ENCODE results near the gene FZD1. TPM values are rescaled to one million over a fixed set of nuclear protein-coding genes. Genes with fewer than 3 reads are reported as not detected.

Gene FZD1
- total RNA-seq, 1 experiment from 2014 or later = 2.8 TPM

DNA sequence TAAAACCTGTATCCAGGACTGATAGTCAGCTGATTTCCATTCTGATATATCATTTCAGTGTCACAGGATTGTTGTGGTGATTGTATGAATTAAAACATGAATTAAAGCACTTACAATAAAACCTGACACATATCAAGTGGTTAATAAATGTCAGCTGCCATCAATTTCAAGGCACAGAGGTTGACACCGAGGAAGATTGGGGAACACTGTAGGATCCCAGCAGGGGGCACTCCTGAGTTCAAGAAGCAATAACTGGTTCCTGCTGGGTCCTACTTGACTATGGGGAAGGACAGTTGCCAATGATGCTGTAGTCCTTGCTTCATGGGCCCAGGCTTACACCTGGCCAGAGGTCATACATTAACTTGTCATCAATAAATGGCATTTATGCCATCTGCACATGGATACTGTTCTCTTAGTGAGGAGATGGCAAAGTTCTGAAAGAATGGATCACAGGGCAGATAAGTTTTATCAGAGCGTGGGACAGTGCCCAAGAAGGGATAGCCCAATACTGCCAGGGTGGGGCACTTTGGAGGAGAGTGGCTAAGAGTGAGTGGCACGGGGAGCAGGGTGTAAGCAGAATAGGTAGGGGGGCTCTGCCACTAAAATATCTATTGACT lies 24.1 kb downstream of the FZD1 start:
- no TSS peak for BruUV-seq (replicated peaks)
- Histone ChIP-seq H3F3A (ENCODE audit: insufficient read depth, low read depth) (no peaks in the 10 kb centered on the region), H3K9me3 (ENCODE audit: insufficient read depth, low read depth) (no peaks in the 10 kb centered on the region), H3K4me2 (no peak overlapping the region), H3K4me3 (no peak overlapping the region), H3K9me2 (ENCODE audit: insufficient read depth) (no peaks in the 10 kb centered on the region), H3K79me2 (ENCODE audit: low read depth) (no peaks in the 10 kb centered on the region), H3K36me3 (ENCODE audit: low read depth) (no peaks in the 10 kb centered on the region), H4K20me1 (ENCODE audit: insufficient read depth) (no peaks in the 10 kb centered on the region), H3K27ac (no peak overlapping the region), H2AFZ (no peak overlapping the region), H3K4me1 (replicated peaks; ENCODE audit: insufficient read depth) (no peaks in the 10 kb centered on the region), H3K27me3 (ENCODE audit: insufficient read depth, low read depth) (no peaks in the 10 kb centered on the region)
- DNase-seq = no peak
- CTCF ChIA-PET = interaction anchor here (0.6 kb wide), 1 partner anchor 198 kb away, joined by 3 read pairs; no protein-coding TSS in a partner anchor
- POLR2A ChIA-PET (ENCODE audit: unreplicated experiment) = no interaction called here
- TF ChIP-seq EZH2 (IDR thresholded peaks at IDR 0.05; ENCODE audit: low read depth) = no peak
- TF ChIP-seq, protein P1, sequence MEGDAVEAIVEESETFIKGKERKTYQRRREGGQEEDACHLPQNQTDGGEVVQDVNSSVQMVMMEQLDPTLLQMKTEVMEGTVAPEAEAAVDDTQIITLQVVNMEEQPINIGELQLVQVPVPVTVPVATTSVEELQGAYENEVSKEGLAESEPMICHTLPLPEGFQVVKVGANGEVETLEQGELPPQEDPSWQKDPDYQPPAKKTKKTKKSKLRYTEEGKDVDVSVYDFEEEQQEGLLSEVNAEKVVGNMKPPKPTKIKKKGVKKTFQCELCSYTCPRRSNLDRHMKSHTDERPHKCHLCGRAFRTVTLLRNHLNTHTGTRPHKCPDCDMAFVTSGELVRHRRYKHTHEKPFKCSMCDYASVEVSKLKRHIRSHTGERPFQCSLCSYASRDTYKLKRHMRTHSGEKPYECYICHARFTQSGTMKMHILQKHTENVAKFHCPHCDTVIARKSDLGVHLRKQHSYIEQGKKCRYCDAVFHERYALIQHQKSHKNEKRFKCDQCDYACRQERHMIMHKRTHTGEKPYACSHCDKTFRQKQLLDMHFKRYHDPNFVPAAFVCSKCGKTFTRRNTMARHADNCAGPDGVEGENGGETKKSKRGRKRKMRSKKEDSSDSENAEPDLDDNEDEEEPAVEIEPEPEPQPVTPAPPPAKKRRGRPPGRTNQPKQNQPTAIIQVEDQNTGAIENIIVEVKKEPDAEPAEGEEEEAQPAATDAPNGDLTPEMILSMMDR (conservative IDR thresholded peaks at IDR 0.05) = peak; percentile 39; the same call in 1 of the 2 replicates
- intact Hi-C loops (cut with micrococcal nuclease; ENCODE audit: unreplicated experiment) = no loop called here

DNA sequence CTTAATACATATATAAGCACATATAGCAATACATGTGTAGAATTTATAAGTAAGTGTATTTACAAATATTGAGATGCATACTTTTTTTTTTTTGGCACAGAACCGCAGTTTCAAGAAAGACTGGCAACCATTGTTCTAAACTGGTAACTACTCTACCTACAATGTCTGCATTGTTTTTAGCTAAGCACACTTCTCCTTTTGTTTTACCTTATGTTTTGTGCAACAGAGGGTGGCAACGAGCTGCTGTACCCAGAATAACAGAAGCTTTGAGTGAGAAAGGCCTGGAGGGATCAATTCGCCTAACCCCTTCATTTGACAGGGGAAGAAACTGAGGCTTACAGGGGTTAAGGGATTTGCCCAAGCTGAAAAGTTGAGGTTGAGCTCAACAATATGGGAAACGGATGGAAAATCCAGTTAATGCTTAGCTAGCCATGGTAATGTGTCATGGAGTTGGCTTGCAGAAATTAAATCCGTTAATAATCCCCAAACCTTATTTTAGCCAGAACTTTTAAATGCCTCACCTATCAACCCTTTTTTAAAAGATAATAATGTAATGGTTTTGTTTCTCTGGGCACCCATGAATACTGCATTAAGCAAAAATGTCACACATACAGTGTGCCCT lies 25.5 kb downstream of the FZD1 start:
- no peak for DNase-seq
- intact Hi-C loops (cut with micrococcal nuclease; ENCODE audit: unreplicated experiment) = no loop called here

DNA sequence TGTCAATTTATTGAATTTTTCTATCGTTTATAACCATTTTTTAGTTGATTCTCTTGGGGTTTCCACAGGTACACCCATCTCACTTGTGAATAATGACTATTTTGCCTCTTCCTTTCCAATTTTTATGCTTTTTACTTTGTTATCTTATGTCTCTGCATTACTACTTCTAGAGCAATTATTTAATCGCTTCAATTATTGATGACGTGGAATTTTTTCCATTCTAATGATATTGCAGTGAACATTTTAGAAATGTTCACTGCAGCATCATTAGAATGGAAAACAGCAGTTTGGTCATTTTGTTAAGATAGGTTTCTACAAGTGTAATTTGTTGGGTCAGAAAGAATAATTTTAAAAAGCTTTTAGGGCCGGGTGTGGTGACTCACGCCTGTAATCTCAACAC lies 27.1 kb downstream of the FZD1 start:
- H4K20me1 ChIP-seq (ENCODE audit: insufficient read depth) = no peaks in the 10 kb centered on the region; the same call in 1 of the 2 replicates
- intact Hi-C loops (cut with micrococcal nuclease; ENCODE audit: unreplicated experiment) = no loop called here
- no peaks in the 10 kb centered on the region for H3K9me2 ChIP-seq (ENCODE audit: insufficient read depth)
- H3K27ac ChIP-seq = no peak overlapping the region
- no peak overlapping the region for H3K4me2 ChIP-seq
- ChIA-PET POLR2A (ENCODE audit: unreplicated experiment) (no interaction called here), CTCF (no interaction called here)
- no peaks in the 10 kb centered on the region for H3K9me3 ChIP-seq (ENCODE audit: insufficient read depth, low read depth)
- no peak for DNase-seq
- H3K36me3 ChIP-seq (ENCODE audit: low read depth) = no peaks in the 10 kb centered on the region
- no peaks in the 10 kb centered on the region for H3F3A ChIP-seq (ENCODE audit: insufficient read depth, low read depth)
- H3K4me1 ChIP-seq (replicated peaks; ENCODE audit: insufficient read depth) = no peaks in the 10 kb centered on the region
- no peaks in the 10 kb centered on the region for H3K79me2 ChIP-seq (ENCODE audit: low read depth)
- BruUV-seq (replicated peaks) = no TSS peak
- no peak for TF ChIP-seq EZH2 (IDR thresholded peaks at IDR 0.05; ENCODE audit: low read depth)
- TF ChIP-seq, protein P1 (conservative IDR thresholded peaks at IDR 0.05) = no peak
- H2AFZ ChIP-seq = no peak overlapping the region
- H3K27me3 ChIP-seq (ENCODE audit: insufficient read depth, low read depth) = no peaks in the 10 kb centered on the region
- H3K4me3 ChIP-seq = no peak overlapping the region

More for the DNA sequence above, 25.5 kb downstream of the FZD1 start:
- TF ChIP-seq EZH2 (IDR thresholded peaks at IDR 0.05; ENCODE audit: low read depth) = no peak
- TF ChIP-seq, protein P1 (conservative IDR thresholded peaks at IDR 0.05) = no peak
- Histone ChIP-seq H3K9me3 (ENCODE audit: insufficient read depth, low read depth) (no peaks in the 10 kb centered on the region), H3K27me3 (ENCODE audit: insufficient read depth, low read depth) (no peaks in the 10 kb centered on the region), H3K9me2 (ENCODE audit: insufficient read depth) (no peaks in the 10 kb centered on the region), H3K36me3 (ENCODE audit: low read depth) (no peaks in the 10 kb centered on the region), H2AFZ (no peak overlapping the region), H3K4me3 (no peak overlapping the region), H3K27ac (no peak overlapping the region), H3K4me2 (no peak overlapping the region), H3F3A (ENCODE audit: insufficient read depth, low read depth) (no peaks in the 10 kb centered on the region), H3K79me2 (ENCODE audit: low read depth) (no peaks in the 10 kb centered on the region), H3K4me1 (replicated peaks; ENCODE audit: insufficient read depth) (no peaks in the 10 kb centered on the region), H4K20me1 (ENCODE audit: insufficient read depth) (no peaks in the 10 kb centered on the region; the same call in 1 of the 2 replicates)
- BruUV-seq (replicated peaks) = no TSS peak
- ChIA-PET POLR2A (ENCODE audit: unreplicated experiment) (no interaction called here), CTCF (no interaction called here)

All from PC-9 (cell line).